Calu3 (cell line): Measurements from ENCODE around the gene KRTAP4-12. TPM values are rescaled to one million over a fixed set of nuclear protein-coding genes. Genes with fewer than 3 reads are reported as not detected.

Experiments used
- BruUV-seq: library from RNA; stranded (reverse); fragments of 400-500 nt; replicated peaks from 2 replicates; lab custom pipeline; 2021; lab: Mats Ljungman, UMichigan
- CTCF ChIA-PET: fragments of 300-600 bp; sonication (Branson Sonifier 250); formaldehyde crosslinking; loops from one replicate; lab custom pipeline; 2022; ENCODE audit warnings: antibody characterized with exemption; lab: Charles Lee
- DNase-seq: peaks from one replicate; pipeline ENCODE4 v3.0.0; 2022
- H3K27ac Mint-ChIP-seq: one replicate; pipeline ENCODE4 v1.8.0; 2022; ENCODE audit warnings: mixed read lengths; ENCODE audit not compliant: unreplicated experiment
- H3K27me3 Mint-ChIP-seq: one replicate; pipeline ENCODE4 v1.8.0; 2022; ENCODE audit warnings: mixed read lengths; ENCODE audit not compliant: unreplicated experiment
- H3K36me3 Mint-ChIP-seq: one replicate; pipeline ENCODE4 v1.8.0; 2022; ENCODE audit warnings: mild to moderate bottlenecking, moderate library complexity, mixed read lengths; ENCODE audit not compliant: insufficient read depth, unreplicated experiment
- H3K4me1 Mint-ChIP-seq: one replicate; pipeline ENCODE4 v1.8.0; 2022; ENCODE audit warnings: mild to moderate bottlenecking, low read depth, mixed read lengths; ENCODE audit not compliant: unreplicated experiment
- H3K4me3 Mint-ChIP-seq: one replicate; pipeline ENCODE4 v1.8.0; 2022; ENCODE audit warnings: mild to moderate bottlenecking, low read depth, moderate library complexity, mixed read lengths; ENCODE audit not compliant: unreplicated experiment
- H3K9me3 Mint-ChIP-seq: one replicate; pipeline ENCODE4 v1.8.0; 2022; ENCODE audit warnings: low read depth, mixed read lengths; ENCODE audit not compliant: unreplicated experiment
- intact Hi-C: fragments of 100-400 bp; cut with micrococcal nuclease; formaldehyde crosslinking; loops from one replicate; pipeline ENCODE4 v1.10.0; 2022; ENCODE audit not compliant: unreplicated experiment
- total RNA-seq: library from RNA; stranded (reverse); gene quantifications from 2 replicates; pipeline ENCODE4 v1.2.3, GENCODE V29; 2022
- TF ChIP-seq, protein P1 (sequence below): fragments of 200-600 bp; IDR thresholded peaks from one replicate; pipeline ENCODE4 v1.8.0; 2022; ENCODE audit warnings: antibody characterized with exemption; ENCODE audit not compliant: unreplicated experiment

The KRTAP4-12 gene
- total RNA-seq, 1 experiment from 2014 or later, result not detected

DNA sequence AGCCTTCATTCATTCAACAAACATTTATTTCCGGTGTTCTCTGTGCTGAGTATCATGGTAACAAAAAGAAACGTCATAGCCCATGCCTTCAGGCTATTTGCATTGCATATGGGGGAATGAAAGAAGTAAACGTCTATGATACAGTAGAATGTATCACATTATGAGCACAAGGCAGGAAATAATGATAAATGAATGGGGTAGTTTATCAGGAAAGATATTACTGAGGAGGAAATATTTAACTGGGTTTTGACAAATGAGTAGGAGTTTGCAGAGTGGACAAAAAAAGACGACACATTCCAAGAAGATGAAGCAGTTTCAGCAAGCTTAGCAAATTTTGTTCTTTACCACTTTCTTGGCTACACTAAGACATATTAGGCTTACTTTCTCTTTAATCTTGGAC lies 41.4 kb downstream of the KRTAP4-12 start:
- no TSS peak for BruUV-seq
- H3K4me3 Mint-ChIP-seq, result no peak overlapping the region
- H3K27me3 Mint-ChIP-seq, result no peaks in the 10 kb centered on the region
- peaks cover 24% of the 10 kb centered on the region for H3K4me1 Mint-ChIP-seq
- CTCF ChIA-PET, result interaction anchor here (0.8 to 1.0 kb wide), 2 partner anchors 8 to 12 kb away, joined by 3 read pairs; no protein-coding TSS in a partner anchor
- peak overlapping the region; percentile 0 for H3K27ac Mint-ChIP-seq
- intact Hi-C loops, result no loop called here
- peaks cover 5% of the 10 kb centered on the region for H3K36me3 Mint-ChIP-seq
- DNase-seq, result no peak
- TF ChIP-seq, protein P1, sequence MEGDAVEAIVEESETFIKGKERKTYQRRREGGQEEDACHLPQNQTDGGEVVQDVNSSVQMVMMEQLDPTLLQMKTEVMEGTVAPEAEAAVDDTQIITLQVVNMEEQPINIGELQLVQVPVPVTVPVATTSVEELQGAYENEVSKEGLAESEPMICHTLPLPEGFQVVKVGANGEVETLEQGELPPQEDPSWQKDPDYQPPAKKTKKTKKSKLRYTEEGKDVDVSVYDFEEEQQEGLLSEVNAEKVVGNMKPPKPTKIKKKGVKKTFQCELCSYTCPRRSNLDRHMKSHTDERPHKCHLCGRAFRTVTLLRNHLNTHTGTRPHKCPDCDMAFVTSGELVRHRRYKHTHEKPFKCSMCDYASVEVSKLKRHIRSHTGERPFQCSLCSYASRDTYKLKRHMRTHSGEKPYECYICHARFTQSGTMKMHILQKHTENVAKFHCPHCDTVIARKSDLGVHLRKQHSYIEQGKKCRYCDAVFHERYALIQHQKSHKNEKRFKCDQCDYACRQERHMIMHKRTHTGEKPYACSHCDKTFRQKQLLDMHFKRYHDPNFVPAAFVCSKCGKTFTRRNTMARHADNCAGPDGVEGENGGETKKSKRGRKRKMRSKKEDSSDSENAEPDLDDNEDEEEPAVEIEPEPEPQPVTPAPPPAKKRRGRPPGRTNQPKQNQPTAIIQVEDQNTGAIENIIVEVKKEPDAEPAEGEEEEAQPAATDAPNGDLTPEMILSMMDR, result no peak
- peaks cover 4% of the 10 kb centered on the region for H3K9me3 Mint-ChIP-seq

GRCh38 chr17:41076788-41077187 lies 47.2 kb downstream of the KRTAP4-12 start:
- DNase-seq, result no peak
- Mint-ChIP-seq H3K4me3 (no peak overlapping the region), H3K27ac (no peak overlapping the region), H3K36me3 (no peaks in the 10 kb centered on the region), H3K4me1 (peaks cover 7% of the 10 kb centered on the region), H3K27me3 (no peaks in the 10 kb centered on the region), H3K9me3 (peaks cover 9% of the 10 kb centered on the region)
- intact Hi-C loops, result no loop called here
- no TSS peak for BruUV-seq
- CTCF ChIA-PET, result no interaction called here
- TF ChIP-seq, protein P1, result no peak

DNA sequence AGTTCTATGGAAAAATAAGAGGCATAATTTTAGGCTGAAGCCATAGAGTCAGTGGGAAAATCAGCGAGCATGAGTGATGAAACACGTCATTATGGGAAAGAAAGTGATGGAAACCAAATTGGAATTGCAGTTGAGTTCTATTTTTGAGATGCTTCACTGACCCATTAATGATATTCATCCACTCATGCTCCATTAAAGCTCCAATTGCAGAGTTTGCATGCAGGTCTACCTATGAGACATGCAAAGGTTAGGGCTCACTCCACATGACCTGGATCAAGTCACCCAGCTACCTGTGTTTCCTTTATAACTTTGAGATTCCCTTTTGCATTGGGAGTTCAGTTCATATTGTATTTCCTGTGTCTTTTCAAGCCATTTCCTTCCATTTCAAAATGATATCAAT lies 50.3 kb downstream of the KRTAP4-12 start:
- no peak overlapping the region for H3K4me3 Mint-ChIP-seq
- BruUV-seq, result no TSS peak

More for the DNA sequence above, 50.3 kb downstream of the KRTAP4-12 start:
- no peaks in the 10 kb centered on the region for H3K27me3 Mint-ChIP-seq
- peaks cover 5% of the 10 kb centered on the region for H3K9me3 Mint-ChIP-seq
- TF ChIP-seq, protein P1, result no peak
- CTCF ChIA-PET, result interaction anchor here (0.6 to 1.0 kb wide), 4 partner anchors 9 to 192 kb away, joined by 3 to 4 read pairs (median 4); partner anchors contain the start of gene KRTAP2-3
- peaks cover 7% of the 10 kb centered on the region for H3K4me1 Mint-ChIP-seq
- no peaks in the 10 kb centered on the region for H3K36me3 Mint-ChIP-seq
- no peak overlapping the region for H3K27ac Mint-ChIP-seq
- intact Hi-C loops, result no loop called here
- DNase-seq, result no peak

Other genes starting within 250 kb of the KRTAP4-12 start
- 0.66 and 1.7 TPM in 2 replicates for gene KRT20, start 238.9 kb downstream of the KRTAP4-12 start, total RNA-seq
- gene KRT23, start 186.5 kb downstream of the KRTAP4-12 start, total RNA-seq, result 1,389 and 1,709 TPM in 2 replicates
- 0.44 TPM in 1 of 2 replicates, not detected in the other for gene KRT39, start 157.2 kb downstream of the KRTAP4-12 start, total RNA-seq
- gene KRT40, start 139.9 kb downstream of the KRTAP4-12 start, total RNA-seq, result not detected in 2 replicates
- gene KRTAP3-3, start 130.0 kb downstream of the KRTAP4-12 start, total RNA-seq, result not detected in 2 replicates
- gene KRTAP3-2, start 124.3 kb downstream of the KRTAP4-12 start, total RNA-seq, result not detected in 2 replicates
- gene KRTAP3-1, start 115.1 kb downstream of the KRTAP4-12 start, total RNA-seq, result not detected in 2 replicates
- gene KRTAP1-5, start 97.0 kb downstream of the KRTAP4-12 start, total RNA-seq, result not detected in 2 replicates
- not detected in 2 replicates for gene KRTAP1-4, start 94.0 kb downstream of the KRTAP4-12 start, total RNA-seq
- gene KRTAP1-3, start 89.3 kb downstream of the KRTAP4-12 start, total RNA-seq, result not detected in 2 replicates
- 10.2 and 15.9 TPM in 2 replicates for gene KRTAP1-1, start 82.7 kb downstream of the KRTAP4-12 start, total RNA-seq
- gene KRTAP2-1, start 76.9 kb downstream of the KRTAP4-12 start, total RNA-seq, result not detected in 2 replicates
- not detected in 2 replicates for gene KRTAP2-2, start 69.0 kb downstream of the KRTAP4-12 start, total RNA-seq
- gene KRTAP2-3, start 64.1 kb downstream of the KRTAP4-12 start, total RNA-seq, result 9.4 and 18.2 TPM in 2 replicates
- gene KRTAP2-4, start 58.3 kb downstream of the KRTAP4-12 start, total RNA-seq, result not detected in 2 replicates
- not detected in 2 replicates for gene KRTAP4-7, start 40.0 kb downstream of the KRTAP4-12 start, total RNA-seq
- not detected in 2 replicates for gene KRTAP4-8, start 26.0 kb downstream of the KRTAP4-12 start, total RNA-seq
- not detected in 2 replicates for gene KRTAP4-16, start 22.0 kb downstream of the KRTAP4-12 start, total RNA-seq
- not detected in 2 replicates for gene KRTAP4-9, start 18.8 kb downstream of the KRTAP4-12 start, total RNA-seq
- not detected in 2 replicates for gene KRTAP4-11, start 5.8 kb downstream of the KRTAP4-12 start, total RNA-seq
- gene KRTAP4-6, start 16.4 kb upstream of the KRTAP4-12 start, total RNA-seq, result not detected in 2 replicates
- gene KRTAP4-5, start 25.6 kb upstream of the KRTAP4-12 start, total RNA-seq, result not detected in 2 replicates
- not detected in 2 replicates for gene KRTAP4-4, start 36.6 kb upstream of the KRTAP4-12 start, total RNA-seq
- not detected in 2 replicates for gene KRTAP4-3, start 44.0 kb upstream of the KRTAP4-12 start, total RNA-seq
- not detected in 2 replicates for gene KRTAP4-2, start 54.0 kb upstream of the KRTAP4-12 start, total RNA-seq
- not detected in 2 replicates for gene KRTAP4-1, start 60.7 kb upstream of the KRTAP4-12 start, total RNA-seq
- gene KRTAP9-1, start 65.7 kb upstream of the KRTAP4-12 start, total RNA-seq, result not detected in 2 replicates
- not detected in 2 replicates for gene KRTAP9-2, start 102.5 kb upstream of the KRTAP4-12 start, total RNA-seq
- gene KRTAP9-3, start 108.3 kb upstream of the KRTAP4-12 start, total RNA-seq, result not detected in 2 replicates
- not detected in 2 replicates for gene KRTAP9-8, start 113.8 kb upstream of the KRTAP4-12 start, total RNA-seq
- gene KRTAP9-4, start 125.5 kb upstream of the KRTAP4-12 start, total RNA-seq, result not detected in 2 replicates
- gene KRTAP9-9, start 131.2 kb upstream of the KRTAP4-12 start, total RNA-seq, result not detected in 2 replicates
- gene KRTAP9-6, start 141.2 kb upstream of the KRTAP4-12 start, total RNA-seq, result not detected in 2 replicates
- gene KRTAP9-7, start 151.5 kb upstream of the KRTAP4-12 start, total RNA-seq, result not detected in 2 replicates
- gene KRTAP29-1, start 178.7 kb upstream of the KRTAP4-12 start, total RNA-seq, result not detected in 2 replicates
- not detected in 2 replicates for gene KRTAP16-1, start 185.1 kb upstream of the KRTAP4-12 start, total RNA-seq
- gene KRTAP17-1, start 191.5 kb upstream of the KRTAP4-12 start, total RNA-seq, result not detected in 2 replicates
- not detected in 2 replicates for gene KRT33A, start 226.6 kb upstream of the KRTAP4-12 start, total RNA-seq
- gene KRT33B, start 245.6 kb upstream of the KRTAP4-12 start, total RNA-seq, result not detected in 2 replicates